Heart left ventricle (tissue), 16 donors: ENCODE data around the gene IFRD2. TPM values are rescaled to one million over a fixed set of nuclear protein-coding genes. Genes with fewer than 3 reads are reported as not detected.

Experiments used
- ATAC-seq, 4 donors: fragments of 200-7000 bp; cut with Tn5 transposase; one replicate each; pipeline ENCODE4 v1.9.1; 2020 to 2022; ENCODE audit warnings: moderate library complexity in 4 of 4, mild to moderate bottlenecking in 3 of 4, moderate number of reproducible peaks in 1 of 4
- DNase-seq, 5 donors: peaks; one replicate each; pipeline ENCODE4 v3.0.0-alpha.2; 2020
- H3K27ac ChIP-seq, 12 donors: fragments of 200-600 bp; sonication (generic) in 4 of 12; one replicate each; pipeline versions ENCODE4 v1.5.0 to v1.8.0; 2016 to 2022; ENCODE audit warnings: mild to moderate bottlenecking in 2 of 12
- H3K27me3 ChIP-seq, 9 donors: fragments of 200-600 bp; sonication (generic) in 2 of 9; one replicate each; pipeline versions ENCODE4 v1.5.1 to v1.8.0; 2016 to 2022; ENCODE audit warnings: mild to moderate bottlenecking in 3 of 9
- H3K36me3 ChIP-seq, 9 donors: fragments of 200-600 bp; sonication (generic) in 2 of 9; one replicate each; pipeline versions ENCODE4 v1.5.0 to v1.8.0; 2018 to 2022; ENCODE audit warnings: mild to moderate bottlenecking in 2 of 9
- H3K4me1 ChIP-seq, 12 donors: fragments of 200-600 bp; sonication (generic) in 4 of 12; one replicate each; pipeline versions ENCODE4 v1.5.0 to v1.8.0; 2016 to 2022; ENCODE audit warnings: mild to moderate bottlenecking in 3 of 12
- H3K4me3 ChIP-seq, 12 donors: fragments of 200-600 bp; sonication (generic) in 4 of 12; one replicate each; pipeline versions ENCODE4 v1.5.0 to v1.8.0; 2017 to 2022; ENCODE audit warnings: mild to moderate bottlenecking in 9 of 12, moderate library complexity in 4 of 12
- H3K9me3 ChIP-seq, 12 donors: fragments of 200-600 bp; sonication (generic) in 4 of 12; one replicate each; pipeline versions ENCODE4 v1.5.0 to v1.8.0; 2016 to 2022; ENCODE audit warnings: mild to moderate bottlenecking in 1 of 12
- POLR2A ChIP-seq, 2 donors: fragments of 450-650 bp; IDR thresholded peaks; one replicate each; pipeline ENCODE4 v1.6.1; 2017; ENCODE audit warnings: antibody characterized with exemption in 2 of 2, mild to moderate bottlenecking in 2 of 2, moderate library complexity in 2 of 2
- WGBS, 4 donors: extraction: QIAGEN DNeasy Blood & Tissue Kit in 2 of 4; methylation state at CpG; one replicate each; pipeline versions ENCODE4 v1.1.5 to v1.1.7; 2013 to 2018; 5-methylcytosine and 5-hydroxymethylcytosine counted together
- intact Hi-C, 10 donors: fragments of 100-400 bp; cut with DNase I; formaldehyde crosslinking; loops; one replicate each; pipeline versions ENCODE4 v1.11.1 to v1.14.2; 2022
- polyA plus RNA-seq, 2 donors: library from polyadenylated mRNA; stranded (reverse); fragments of 200-250 nt; gene quantifications; one replicate each; pipeline ENCODE4 v1.2.3, GENCODE V29; 2013
- total RNA-seq, 9 donors: library from RNA; depleted of rRNA in 2 of 9; stranded (reverse); fragments of >200 nt in 2 of 9; fragmentation: NEBNext Ultra II Directional in 3 of 9; extraction: Animal tissue kit (Norgen Biotek cat#: 25700) in 3 of 9; gene quantifications; one replicate each; pipeline versions ENCODE4 v1.1.0 to v1.2.4, GENCODE V29; 2016 to 2023
- TF ChIP-seq, protein P1 (sequence below), 12 donors: fragments of 200-600 bp; sonication (generic) in 4 of 12; IDR thresholded peaks; one replicate each; pipeline versions ENCODE4 v1.5.0 to v1.8.0; 2018 to 2022; ENCODE audit warnings: antibody characterized with exemption in 12 of 12, mild to moderate bottlenecking in 5 of 12
- donor health status: ischemic (EF 13 %, LVEDD 7.1; RV severe dilation, severe dysfunction).
- donor health status: healthy with polysubstance abuse.
- donor health status: DM: no; HTN: yes; CAD: no.
- donor health status: DM: no; HTN: no; CAD: no.
- donor health status: ischemic (EF 25% LVEDD 6.9; RV normal size, moderate dysfunction).
- donor health status: ischemic (EF 25% LVEDD 5.7; RV mildly dilated, moderate dysfunction).
- donor health status: healthy.
- donor health status: DM: yes; HTN: yes; CAD: no.
- donor health status: ischemic (EF 35%, LVEDD 5.7; RV mildly dilated, moderate dysfunction).
- donor health status: nonischemic (EF 11% LVEDD 7.7; RV severe dilation, severe dysfunction).
- donor health status: DM: yes; HTN: yes; CAD: no.
- donor health status: PGD.
- donor health status: ischemic (EF 29% LVEDD 5.4; RV normal size, mild dysfunction).
- donor health status: nonischemic (EF 23%, LVEDD 6.1; RV moderate dilation, normal function).

IFRD2 gene
- total and polyA plus RNA-seq, 11 donors = 47.5 to 106 (median 64.5) TPM

DNA sequence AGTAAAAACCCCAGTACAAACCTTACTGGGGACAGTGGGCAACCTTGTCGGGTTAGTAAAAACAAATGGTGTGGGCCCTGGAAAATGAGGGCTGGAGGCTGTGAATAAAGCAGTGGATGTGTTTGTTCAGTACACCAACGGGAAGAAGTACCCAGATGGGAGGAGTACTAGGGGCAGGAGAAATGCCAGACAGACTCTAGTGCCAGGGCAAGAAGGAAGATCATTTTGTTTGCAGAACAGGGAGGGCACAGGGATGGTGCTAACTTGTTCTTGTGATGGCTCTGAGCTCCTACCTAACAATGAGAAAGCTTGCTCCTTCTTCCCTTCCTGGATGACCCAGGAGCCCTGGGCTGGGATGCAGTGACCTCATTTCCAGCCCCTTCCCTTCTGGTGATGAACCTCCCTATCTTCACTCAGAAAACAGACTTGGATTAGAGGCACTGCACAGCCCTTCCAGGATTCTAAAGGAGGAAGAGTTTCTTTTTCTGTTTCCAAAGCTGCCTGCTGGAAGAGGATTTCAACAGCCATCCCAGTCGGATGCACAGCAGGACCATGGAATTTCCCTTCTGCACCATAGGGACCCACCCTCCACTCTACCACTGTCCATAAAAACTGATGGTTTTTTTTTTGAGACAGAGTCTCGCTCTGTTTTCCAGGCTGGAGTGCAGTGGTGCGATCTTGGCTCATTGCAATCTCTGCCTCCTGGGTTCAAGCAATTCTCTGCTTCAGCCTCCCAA lies 42.3 kb upstream of the IFRD2 start:
- H3K9me3 ChIP-seq = no peaks in the 10 kb centered on the region
- peaks cover 0 to 53% (median 29%) of the 10 kb centered on the region in 9 donors for H3K36me3 ChIP-seq
- peak overlapping the region; percentile 92 to 100 (median 98) for H3K27ac ChIP-seq
- no peaks in the 10 kb centered on the region for H3K27me3 ChIP-seq
- peaks cover 8 to 66% (median 56%) of the 10 kb centered on the region in 12 donors for H3K4me1 ChIP-seq
- TF ChIP-seq, protein P1, sequence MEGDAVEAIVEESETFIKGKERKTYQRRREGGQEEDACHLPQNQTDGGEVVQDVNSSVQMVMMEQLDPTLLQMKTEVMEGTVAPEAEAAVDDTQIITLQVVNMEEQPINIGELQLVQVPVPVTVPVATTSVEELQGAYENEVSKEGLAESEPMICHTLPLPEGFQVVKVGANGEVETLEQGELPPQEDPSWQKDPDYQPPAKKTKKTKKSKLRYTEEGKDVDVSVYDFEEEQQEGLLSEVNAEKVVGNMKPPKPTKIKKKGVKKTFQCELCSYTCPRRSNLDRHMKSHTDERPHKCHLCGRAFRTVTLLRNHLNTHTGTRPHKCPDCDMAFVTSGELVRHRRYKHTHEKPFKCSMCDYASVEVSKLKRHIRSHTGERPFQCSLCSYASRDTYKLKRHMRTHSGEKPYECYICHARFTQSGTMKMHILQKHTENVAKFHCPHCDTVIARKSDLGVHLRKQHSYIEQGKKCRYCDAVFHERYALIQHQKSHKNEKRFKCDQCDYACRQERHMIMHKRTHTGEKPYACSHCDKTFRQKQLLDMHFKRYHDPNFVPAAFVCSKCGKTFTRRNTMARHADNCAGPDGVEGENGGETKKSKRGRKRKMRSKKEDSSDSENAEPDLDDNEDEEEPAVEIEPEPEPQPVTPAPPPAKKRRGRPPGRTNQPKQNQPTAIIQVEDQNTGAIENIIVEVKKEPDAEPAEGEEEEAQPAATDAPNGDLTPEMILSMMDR (IDR thresholded peaks at IDR 0.05) = no peak
- TF ChIP-seq POLR2A (IDR thresholded peaks at IDR 0.05) = no peak
- DNase-seq (no peak), ATAC-seq (peak in 1 of 4 donors; percentile 1)
- WGBS, 4 donors = 34 to 60% (median 49%) methylated on average over 5 of the region's 5 CpGs
- H3K4me3 ChIP-seq = peak overlapping the region in 11 of 12 donors; percentile 5 to 97 (median 92)
- intact Hi-C loops = no loop called here

DNA sequence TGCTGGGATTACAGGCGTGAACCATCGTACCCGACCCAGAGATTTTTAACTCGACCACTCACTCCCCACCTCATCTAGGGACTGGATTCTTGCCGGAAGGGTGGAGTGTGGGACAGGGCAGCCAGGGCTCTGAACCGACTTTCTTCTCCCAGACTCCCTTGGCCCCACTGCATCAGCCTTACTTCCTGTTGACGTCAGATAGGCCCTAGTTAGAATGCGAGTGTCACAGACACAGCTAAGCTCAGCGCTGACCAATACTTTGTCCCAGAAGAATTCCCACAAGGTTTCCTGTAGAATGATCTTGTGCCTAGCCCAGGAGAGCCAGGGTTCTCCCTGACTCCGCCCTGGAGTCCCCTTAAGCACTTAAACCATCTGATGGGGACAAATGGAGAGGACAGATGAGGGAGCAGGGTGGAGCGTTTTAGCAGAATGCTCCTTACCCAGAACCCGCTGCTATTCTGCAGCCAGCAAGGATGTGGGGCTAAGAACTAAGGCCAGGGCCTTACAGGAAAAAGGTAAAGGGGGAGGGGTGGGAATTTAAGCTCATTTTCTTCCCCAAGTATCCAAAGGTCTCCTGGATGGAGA lies 41.6 kb upstream of the IFRD2 start:
- H3K27ac ChIP-seq = peak overlapping the region; percentile 92 to 100 (median 98)
- 37 to 49% (median 43%) methylated on average over 12 of the region's 12 CpGs for WGBS, 4 donors
- peaks cover 0 to 59% (median 34%) of the 10 kb centered on the region in 9 donors for H3K36me3 ChIP-seq
- H3K9me3 ChIP-seq = no peaks in the 10 kb centered on the region
- intact Hi-C loops = no loop called here
- TF ChIP-seq, protein P1 (IDR thresholded peaks at IDR 0.05) = no peak
- peak in 1 of 2 donors; percentile 58 for TF ChIP-seq POLR2A (IDR thresholded peaks at IDR 0.05)
- peak; percentile 45 to 70 (median 46) for ATAC-seq
- peak; percentile 66 to 87 (median 86) for DNase-seq
- H3K4me3 ChIP-seq = peak overlapping the region in 11 of 12 donors; percentile 5 to 97 (median 92)
- H3K4me1 ChIP-seq = peaks cover 8 to 61% (median 52%) of the 10 kb centered on the region in 12 donors
- no peaks in the 10 kb centered on the region for H3K27me3 ChIP-seq

DNA sequence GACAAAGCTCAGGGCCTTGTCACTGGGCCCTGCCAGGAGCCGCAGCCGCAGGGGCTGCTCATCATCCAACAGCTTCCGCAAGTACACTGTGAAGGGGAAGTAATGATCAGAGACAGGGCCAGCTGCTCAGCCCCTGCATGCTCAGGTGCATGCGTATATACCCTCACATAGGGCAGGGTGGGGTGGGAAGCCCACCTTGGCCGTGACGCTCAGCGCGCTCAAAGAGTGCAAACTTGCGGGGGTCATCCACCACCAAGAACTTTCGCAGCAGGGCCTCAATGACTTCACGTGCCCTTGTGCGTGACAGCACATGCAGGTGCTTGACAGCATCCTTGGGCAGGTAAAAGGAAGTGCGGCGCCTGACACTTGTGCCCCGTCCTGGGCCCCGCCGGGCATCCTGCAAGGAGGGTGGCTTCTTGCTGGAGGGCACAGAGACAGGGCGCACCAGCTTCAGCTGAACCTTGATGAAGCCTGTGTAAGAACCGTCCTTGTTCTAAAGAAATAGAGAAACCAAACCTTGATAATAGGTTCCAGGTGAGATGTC lies 39.2 kb upstream of the IFRD2 start:
- TF ChIP-seq, protein P1 (IDR thresholded peaks at IDR 0.05) = no peak
- no peak for TF ChIP-seq POLR2A (IDR thresholded peaks at IDR 0.05)
- Histone ChIP-seq H3K27ac (peak overlapping the region in 3 of 12 donors; percentile 98 to 100 (median 99)), H3K4me3 (no peak overlapping the region), H3K36me3 (peaks cover 0 to 65% (median 34%) of the 10 kb centered on the region in 9 donors), H3K9me3 (no peaks in the 10 kb centered on the region), H3K27me3 (no peaks in the 10 kb centered on the region), H3K4me1 (peaks cover 13 to 67% (median 55%) of the 10 kb centered on the region in 12 donors)
- no peak for ATAC-seq
- WGBS, 4 donors = 93 to 95% (median 94%) methylated on average over 9 to 19 of the region's 19 CpGs
- intact Hi-C loops = no loop called here
- DNase-seq = peak in 1 of 5 donors; percentile 20

DNA sequence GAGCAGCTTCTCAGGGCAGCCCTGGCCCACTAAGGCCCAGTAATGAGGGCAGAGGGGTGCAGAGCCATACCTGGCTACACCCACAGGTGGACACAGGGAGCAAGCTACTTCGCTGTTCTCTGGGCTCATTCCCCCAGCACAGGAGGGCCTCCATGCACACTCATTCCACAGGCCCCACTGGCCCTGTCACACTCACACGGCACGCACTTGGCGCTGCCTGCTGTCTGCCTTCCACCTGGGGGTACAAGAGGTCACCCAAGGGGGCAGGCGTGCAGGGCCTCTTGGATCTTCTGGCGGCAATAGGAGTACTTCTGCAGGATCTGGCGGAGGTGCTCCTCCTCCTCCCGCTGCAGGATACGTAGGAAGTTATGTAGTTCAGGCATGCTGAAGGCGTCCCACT lies 38.1 kb upstream of the IFRD2 start:
- peak in 3 of 5 donors; percentile 9 to 20 (median 19) for DNase-seq
- peaks cover 5 to 58% (median 44%) of the 10 kb centered on the region in 12 donors for H3K4me1 ChIP-seq
- intact Hi-C loops = no loop called here
- H3K27ac ChIP-seq = peak overlapping the region in 1 of 12 donors; percentile 24
- no peak for TF ChIP-seq POLR2A (IDR thresholded peaks at IDR 0.05)
- peaks cover 0 to 70% (median 44%) of the 10 kb centered on the region in 9 donors for H3K36me3 ChIP-seq
- H3K9me3 ChIP-seq = no peaks in the 10 kb centered on the region
- ATAC-seq = no peak
- WGBS, 4 donors = 87 to 92% (median 91%) methylated on average over 3 to 10 of the region's 10 CpGs
- no peaks in the 10 kb centered on the region for H3K27me3 ChIP-seq
- no peak overlapping the region for H3K4me3 ChIP-seq
